KMS-11 (cell line): ENCODE measurements around the gene TESMIN.

Experiments
- H2AFZ ChIP-seq: fragments of 200-600 bp; sonication (generic); 2 replicates; pipeline ENCODE4 v1.6.1; 2016; ENCODE audit warnings: antibody characterized with exemption, mixed run types, low read depth
- H3K27ac ChIP-seq: fragments of 200-600 bp; sonication (generic); 2 replicates; pipeline ENCODE4 v1.6.1; 2016; ENCODE audit warnings: mild to moderate bottlenecking, mixed run types
- H3K27me3 ChIP-seq: fragments of 200-600 bp; sonication (generic); 2 replicates; pipeline ENCODE4 v1.6.1; 2017; ENCODE audit warnings: mild to moderate bottlenecking, low read depth, mixed run types, moderate library complexity; ENCODE audit not compliant: insufficient read depth
- H3K36me3 ChIP-seq: fragments of 200-600 bp; sonication (generic); 2 replicates; pipeline ENCODE4 v1.6.1; 2017; ENCODE audit warnings: mild to moderate bottlenecking, mixed run types; ENCODE audit not compliant: insufficient read depth
- H3K4me1 ChIP-seq: fragments of 200-600 bp; sonication (generic); 2 replicates; pipeline ENCODE4 v1.6.1; 2016; ENCODE audit warnings: mild to moderate bottlenecking, low read depth, mixed run types; ENCODE audit not compliant: poor library complexity, severe bottlenecking
- H3K4me2 ChIP-seq: fragments of 200-600 bp; sonication (generic); 2 replicates; pipeline ENCODE4 v1.7.0; 2016; ENCODE audit warnings: mild to moderate bottlenecking, mixed run types
- H3K4me3 ChIP-seq: fragments of 200-600 bp; sonication (generic); IDR thresholded peaks from 2 replicates; pipeline ENCODE4 v1.6.1; 2017; ENCODE audit warnings: low read depth, low read length, mixed read lengths; ENCODE audit not compliant: insufficient read depth
- H3K79me2 ChIP-seq: fragments of 200-600 bp; sonication (generic); 2 replicates; pipeline ENCODE4 v1.6.1; 2016; ENCODE audit warnings: low read depth, mixed run types; ENCODE audit not compliant: insufficient read depth
- H3K9ac ChIP-seq: fragments of 200-600 bp; sonication (generic); 2 replicates; pipeline ENCODE4 v1.6.1; 2016; ENCODE audit warnings: mild to moderate bottlenecking, mixed run types
- H4K20me1 ChIP-seq: fragments of 200-600 bp; sonication (generic); 2 replicates; pipeline ENCODE4 v1.6.1; 2016; ENCODE audit warnings: mild to moderate bottlenecking, mixed run types; ENCODE audit not compliant: insufficient read depth
- CTCF ChIP-seq: fragments of 200-600 bp; sonication (generic); conservative IDR thresholded peaks from 2 replicates; pipeline ENCODE4 v1.6.1; 2017; ENCODE audit warnings: low read depth, mild to moderate bottlenecking, antibody characterized with exemption, low read length, moderate library complexity, mixed read lengths

TESMIN gene

GRCh38 chr11:68735646-68736045 is 15.7 kb downstream of the TESMIN start:
- Histone ChIP-seq H2AFZ (no peak overlapping the region), H3K4me3 (no peak overlapping the region), H3K27me3 (no peaks in the 10 kb centered on the region), H3K27ac (no peak overlapping the region), H3K79me2 (no peaks in the 10 kb centered on the region), H3K9ac (no peak overlapping the region), H4K20me1 (no peaks in the 10 kb centered on the region), H3K4me2 (no peak overlapping the region), H3K4me1 (no peaks in the 10 kb centered on the region), H3K36me3 (no peaks in the 10 kb centered on the region)
- no peak for TF ChIP-seq CTCF

GRCh38 chr11:68735125-68735524 is 16.2 kb downstream of the TESMIN start:
- TF ChIP-seq CTCF, result no peak
- Histone ChIP-seq H3K4me2 (no peak overlapping the region), H4K20me1 (no peaks in the 10 kb centered on the region), H3K36me3 (no peaks in the 10 kb centered on the region), H2AFZ (no peak overlapping the region), H3K4me3 (no peak overlapping the region), H3K79me2 (no peaks in the 10 kb centered on the region), H3K27ac (no peak overlapping the region), H3K4me1 (no peaks in the 10 kb centered on the region), H3K27me3 (no peaks in the 10 kb centered on the region), H3K9ac (no peak overlapping the region)

GRCh38 chr11:68734111-68734510 is 17.2 kb downstream of the TESMIN start:
- H3K4me2 ChIP-seq, result no peak overlapping the region
- no peaks in the 10 kb centered on the region for H3K36me3 ChIP-seq
- H3K79me2 ChIP-seq, result no peaks in the 10 kb centered on the region
- no peak overlapping the region for H2AFZ ChIP-seq
- H3K27me3 ChIP-seq, result no peaks in the 10 kb centered on the region
- H4K20me1 ChIP-seq, result no peaks in the 10 kb centered on the region
- H3K4me3 ChIP-seq, result no peak overlapping the region
- no peak overlapping the region for H3K27ac ChIP-seq
- H3K4me1 ChIP-seq, result no peaks in the 10 kb centered on the region
- no peak for TF ChIP-seq CTCF
- no peak overlapping the region for H3K9ac ChIP-seq

- TF ChIP-seq CTCF, result no peak
- no peaks in the 10 kb centered on the region for H3K27me3 ChIP-seq
- no peak overlapping the region for H3K27ac ChIP-seq
- no peaks in the 10 kb centered on the region for H3K4me1 ChIP-seq
- H3K9ac ChIP-seq, result no peak overlapping the region
- no peak overlapping the region for H3K4me3 ChIP-seq
- no peaks in the 10 kb centered on the region for H3K79me2 ChIP-seq
- H2AFZ ChIP-seq, result no peak overlapping the region
- H3K36me3 ChIP-seq, result no peaks in the 10 kb centered on the region
- no peaks in the 10 kb centered on the region for H4K20me1 ChIP-seq
- no peak overlapping the region for H3K4me2 ChIP-seq
Measured at GRCh38 chr11:68727783-68728182, 23.5 kb downstream of the TESMIN start.

GRCh38 chr11:68724293-68724692 is 27.0 kb downstream of the TESMIN start:
- no peaks in the 10 kb centered on the region for H4K20me1 ChIP-seq
- H3K79me2 ChIP-seq, result no peaks in the 10 kb centered on the region
- no peaks in the 10 kb centered on the region for H3K27me3 ChIP-seq
- H3K4me1 ChIP-seq, result no peaks in the 10 kb centered on the region
- no peak overlapping the region for H3K4me3 ChIP-seq
- no peak for TF ChIP-seq CTCF
- H3K9ac ChIP-seq, result no peak overlapping the region
- no peak overlapping the region for H3K27ac ChIP-seq
- no peak overlapping the region for H3K4me2 ChIP-seq
- H2AFZ ChIP-seq, result no peak overlapping the region
- H3K36me3 ChIP-seq, result no peaks in the 10 kb centered on the region
